Measurements from ENCODE around the gene CASP6.

The CASP6 gene

GRCh38 chr4:109675181-109675580, 28.1 kb downstream of the CASP6 start:
- TF ChIP-seq SIN3A (IDR thresholded peaks at IDR 0.05; ENCODE audit: borderline replicate concordance, insufficient read depth, low read length) (no peak), FOXP2 (optimal IDR thresholded peaks at IDR 0.05; ENCODE audit: borderline replicate concordance, extremely low read depth, extremely low read length, insufficient read depth) (no peak), POLR2AphosphoS5 (IDR thresholded peaks at IDR 0.05; ENCODE audit: low read depth, low read length) (no peak), TAF1 (IDR thresholded peaks at IDR 0.05; ENCODE audit: borderline replicate concordance, insufficient read depth, low read length) (no peak)
- TF ChIP-seq, protein P1, sequence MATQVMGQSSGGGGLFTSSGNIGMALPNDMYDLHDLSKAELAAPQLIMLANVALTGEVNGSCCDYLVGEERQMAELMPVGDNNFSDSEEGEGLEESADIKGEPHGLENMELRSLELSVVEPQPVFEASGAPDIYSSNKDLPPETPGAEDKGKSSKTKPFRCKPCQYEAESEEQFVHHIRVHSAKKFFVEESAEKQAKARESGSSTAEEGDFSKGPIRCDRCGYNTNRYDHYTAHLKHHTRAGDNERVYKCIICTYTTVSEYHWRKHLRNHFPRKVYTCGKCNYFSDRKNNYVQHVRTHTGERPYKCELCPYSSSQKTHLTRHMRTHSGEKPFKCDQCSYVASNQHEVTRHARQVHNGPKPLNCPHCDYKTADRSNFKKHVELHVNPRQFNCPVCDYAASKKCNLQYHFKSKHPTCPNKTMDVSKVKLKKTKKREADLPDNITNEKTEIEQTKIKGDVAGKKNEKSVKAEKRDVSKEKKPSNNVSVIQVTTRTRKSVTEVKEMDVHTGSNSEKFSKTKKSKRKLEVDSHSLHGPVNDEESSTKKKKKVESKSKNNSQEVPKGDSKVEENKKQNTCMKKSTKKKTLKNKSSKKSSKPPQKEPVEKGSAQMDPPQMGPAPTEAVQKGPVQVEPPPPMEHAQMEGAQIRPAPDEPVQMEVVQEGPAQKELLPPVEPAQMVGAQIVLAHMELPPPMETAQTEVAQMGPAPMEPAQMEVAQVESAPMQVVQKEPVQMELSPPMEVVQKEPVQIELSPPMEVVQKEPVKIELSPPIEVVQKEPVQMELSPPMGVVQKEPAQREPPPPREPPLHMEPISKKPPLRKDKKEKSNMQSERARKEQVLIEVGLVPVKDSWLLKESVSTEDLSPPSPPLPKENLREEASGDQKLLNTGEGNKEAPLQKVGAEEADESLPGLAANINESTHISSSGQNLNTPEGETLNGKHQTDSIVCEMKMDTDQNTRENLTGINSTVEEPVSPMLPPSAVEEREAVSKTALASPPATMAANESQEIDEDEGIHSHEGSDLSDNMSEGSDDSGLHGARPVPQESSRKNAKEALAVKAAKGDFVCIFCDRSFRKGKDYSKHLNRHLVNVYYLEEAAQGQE (IDR thresholded peaks at IDR 0.05; ENCODE audit: insufficient read depth in 1 of 2, low read depth in 2 of 2, low read length in 2 of 2) = no peak

DNA sequence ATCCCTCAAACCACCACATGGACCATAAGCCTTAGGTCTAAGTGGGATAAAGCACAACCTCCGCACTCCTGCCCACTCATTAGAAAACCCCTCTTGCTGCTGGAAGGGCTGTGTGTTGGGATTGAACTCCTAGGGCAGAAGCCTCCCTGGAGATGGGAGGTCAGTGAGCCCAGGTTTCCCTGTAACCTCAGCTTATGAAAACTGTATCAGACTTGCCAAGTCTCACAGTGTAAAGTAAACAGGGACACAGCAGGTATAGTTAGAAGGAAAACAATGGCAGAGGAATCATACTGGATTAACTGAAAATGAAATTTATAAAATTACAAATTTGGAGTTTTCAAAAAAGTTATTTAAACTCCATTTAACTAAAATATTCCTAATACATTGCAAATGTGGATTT, 29.9 kb downstream of the CASP6 start:
- TF ChIP-seq, protein P1 (IDR thresholded peaks at IDR 0.05; ENCODE audit: insufficient read depth in 1 of 2, low read depth in 2 of 2, low read length in 2 of 2) = no peak
- no peak for TF ChIP-seq TAF1 (IDR thresholded peaks at IDR 0.05; ENCODE audit: borderline replicate concordance, insufficient read depth, low read length)
- no peak for TF ChIP-seq FOXP2 (optimal IDR thresholded peaks at IDR 0.05; ENCODE audit: borderline replicate concordance, extremely low read depth, extremely low read length, insufficient read depth)
- TF ChIP-seq SIN3A (IDR thresholded peaks at IDR 0.05; ENCODE audit: borderline replicate concordance, insufficient read depth, low read length) = no peak
- TF ChIP-seq POLR2AphosphoS5 (IDR thresholded peaks at IDR 0.05; ENCODE audit: low read depth, low read length) = no peak

- TF ChIP-seq FOXP2 (optimal IDR thresholded peaks at IDR 0.05; ENCODE audit: borderline replicate concordance, extremely low read depth, extremely low read length, insufficient read depth) (no peak), TAF1 (IDR thresholded peaks at IDR 0.05; ENCODE audit: borderline replicate concordance, insufficient read depth, low read length) (no peak), POLR2AphosphoS5 (IDR thresholded peaks at IDR 0.05; ENCODE audit: low read depth, low read length) (no peak), SIN3A (IDR thresholded peaks at IDR 0.05; ENCODE audit: borderline replicate concordance, insufficient read depth, low read length) (no peak)
- TF ChIP-seq, protein P1 (IDR thresholded peaks at IDR 0.05; ENCODE audit: insufficient read depth in 1 of 2, low read depth in 2 of 2, low read length in 2 of 2) = no peak
Observed at GRCh38 chr4:109672169-109672930, 30.9 kb downstream of the CASP6 start.

DNA sequence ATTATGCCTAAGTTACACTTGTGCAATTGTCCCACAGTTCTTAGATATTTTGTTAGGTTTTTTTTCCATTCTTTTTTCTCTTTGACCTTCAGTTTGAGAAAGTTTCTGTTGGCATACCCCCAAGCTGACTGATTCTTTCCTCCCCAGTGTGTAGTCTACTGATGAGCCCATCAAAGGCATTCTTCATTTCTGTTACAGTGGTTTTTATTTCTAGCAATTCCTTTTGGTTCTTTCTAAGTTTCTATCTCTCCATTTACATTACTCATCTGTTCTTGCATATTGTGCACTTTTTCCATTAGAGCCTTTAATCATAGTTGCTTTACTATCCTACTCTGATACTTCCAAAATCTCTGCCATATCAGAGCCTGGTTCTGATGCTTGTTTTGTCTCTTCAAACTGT, 31.9 kb downstream of the CASP6 start:
- no peak for TF ChIP-seq POLR2AphosphoS5 (IDR thresholded peaks at IDR 0.05; ENCODE audit: low read depth, low read length)
- TF ChIP-seq TAF1 (IDR thresholded peaks at IDR 0.05; ENCODE audit: borderline replicate concordance, insufficient read depth, low read length) = no peak
- TF ChIP-seq, protein P1 (IDR thresholded peaks at IDR 0.05; ENCODE audit: insufficient read depth in 1 of 2, low read depth in 2 of 2, low read length in 2 of 2) = no peak
- TF ChIP-seq SIN3A (IDR thresholded peaks at IDR 0.05; ENCODE audit: borderline replicate concordance, insufficient read depth, low read length) = no peak
- no peak for TF ChIP-seq FOXP2 (optimal IDR thresholded peaks at IDR 0.05; ENCODE audit: borderline replicate concordance, extremely low read depth, extremely low read length, insufficient read depth)

Data from PFSK-1 (cell line).